Panc1 (cell line): ENCODE data around the gene KCTD1.

ENCODE experiments used
- CTCF ChIP-seq: fragments of 450-650 bp; IDR thresholded peaks from 2 replicates; pipeline ENCODE4 v1.5.1; 2017; ENCODE audit warnings: mild to moderate bottlenecking
- TF ChIP-seq, protein P1 (sequence below), 2 experiments: IDR thresholded peaks; 2 replicates each; pipeline ENCODE4 v1.6.1; 2011 to 2012; ENCODE audit warnings: low read depth in 2 of 2, control low read depth in 1 of 2, low read length in 1 of 2, mild to moderate bottlenecking in 1 of 2, moderate library complexity in 1 of 2; ENCODE audit not compliant: insufficient read depth in 1 of 2

GRCh38 chr18:26561769-26562168 is 13.4 kb upstream of the KCTD1 start:
- TF ChIP-seq CTCF, result no peak
- TF ChIP-seq, protein P1, sequence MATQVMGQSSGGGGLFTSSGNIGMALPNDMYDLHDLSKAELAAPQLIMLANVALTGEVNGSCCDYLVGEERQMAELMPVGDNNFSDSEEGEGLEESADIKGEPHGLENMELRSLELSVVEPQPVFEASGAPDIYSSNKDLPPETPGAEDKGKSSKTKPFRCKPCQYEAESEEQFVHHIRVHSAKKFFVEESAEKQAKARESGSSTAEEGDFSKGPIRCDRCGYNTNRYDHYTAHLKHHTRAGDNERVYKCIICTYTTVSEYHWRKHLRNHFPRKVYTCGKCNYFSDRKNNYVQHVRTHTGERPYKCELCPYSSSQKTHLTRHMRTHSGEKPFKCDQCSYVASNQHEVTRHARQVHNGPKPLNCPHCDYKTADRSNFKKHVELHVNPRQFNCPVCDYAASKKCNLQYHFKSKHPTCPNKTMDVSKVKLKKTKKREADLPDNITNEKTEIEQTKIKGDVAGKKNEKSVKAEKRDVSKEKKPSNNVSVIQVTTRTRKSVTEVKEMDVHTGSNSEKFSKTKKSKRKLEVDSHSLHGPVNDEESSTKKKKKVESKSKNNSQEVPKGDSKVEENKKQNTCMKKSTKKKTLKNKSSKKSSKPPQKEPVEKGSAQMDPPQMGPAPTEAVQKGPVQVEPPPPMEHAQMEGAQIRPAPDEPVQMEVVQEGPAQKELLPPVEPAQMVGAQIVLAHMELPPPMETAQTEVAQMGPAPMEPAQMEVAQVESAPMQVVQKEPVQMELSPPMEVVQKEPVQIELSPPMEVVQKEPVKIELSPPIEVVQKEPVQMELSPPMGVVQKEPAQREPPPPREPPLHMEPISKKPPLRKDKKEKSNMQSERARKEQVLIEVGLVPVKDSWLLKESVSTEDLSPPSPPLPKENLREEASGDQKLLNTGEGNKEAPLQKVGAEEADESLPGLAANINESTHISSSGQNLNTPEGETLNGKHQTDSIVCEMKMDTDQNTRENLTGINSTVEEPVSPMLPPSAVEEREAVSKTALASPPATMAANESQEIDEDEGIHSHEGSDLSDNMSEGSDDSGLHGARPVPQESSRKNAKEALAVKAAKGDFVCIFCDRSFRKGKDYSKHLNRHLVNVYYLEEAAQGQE (IDR thresholded peaks at IDR 0.05; ENCODE audit: insufficient read depth in 1 of 2, low read depth in 2 of 2, low read length in 1 of 2), result no peak
